CD14-positive monocyte (primary cell): ENCODE results near the gene CDH8. TPM values are rescaled to one million over a fixed set of nuclear protein-coding genes. Genes with fewer than 3 reads are reported as not detected.
A peak's percentile ranks its signal among the peaks of the same experiment; 100 is the strongest.

Experiments
- DNase-seq, 3 donors: peaks; one replicate each; pipeline ENCODE4 v3.0.0-alpha.2; 2011 to 2022
- H2AFZ ChIP-seq: 2 replicates; pipeline ENCODE4 v1.6.0; 2012; ENCODE audit warnings: mild to moderate bottlenecking, low read depth, low read length, inconsistent platforms; ENCODE audit not compliant: insufficient read depth, poor library complexity, severe bottlenecking
- H3K27ac ChIP-seq, 2 donors: 1 replicate in 1 of 2; 2 replicates in 1 of 2; pipeline ENCODE4 v1.5.1; 2012 to 2013; ENCODE audit warnings: low read length in 2 of 2, control low read depth in 1 of 2, inconsistent platforms in 1 of 2, low read depth in 1 of 2, mild to moderate bottlenecking in 1 of 2
- H3K27me3 ChIP-seq, 2 donors: one replicate each; pipeline versions ENCODE4 v1.6.0 to v1.6.1; 2011 to 2013; ENCODE audit warnings: low read length in 2 of 2; ENCODE audit not compliant: control insufficient read depth in 2 of 2, insufficient read depth in 2 of 2
- H3K36me3 ChIP-seq, 2 donors: replicated peaks in 1 of 2; 1 replicate in 1 of 2; 2 replicates in 1 of 2; pipeline versions ENCODE4 v1.5.1 to v1.6.1; 2012 to 2013; ENCODE audit warnings: low read length in 2 of 2, control low read depth in 1 of 2, inconsistent platforms in 1 of 2, mild to moderate bottlenecking in 1 of 2; ENCODE audit not compliant: insufficient read depth in 2 of 2, control insufficient read depth in 1 of 2
- H3K4me1 ChIP-seq, 2 donors: 1 replicate in 1 of 2; 2 replicates in 1 of 2; pipeline versions ENCODE4 v1.5.1 to v1.6.1; 2012 to 2013; ENCODE audit warnings: low read length in 2 of 2, control low read depth in 1 of 2, inconsistent platforms in 1 of 2, mild to moderate bottlenecking in 1 of 2, moderate library complexity in 1 of 2; ENCODE audit not compliant: insufficient read depth in 2 of 2, control insufficient read depth in 1 of 2
- H3K4me2 ChIP-seq: replicated peaks from 2 replicates; pipeline ENCODE3; 2012; ENCODE audit warnings: low read length, moderate library complexity, mild to moderate bottlenecking; ENCODE audit not compliant: poor library complexity, severe bottlenecking; ENCODE audit errors: extremely low read depth
- H3K4me3 ChIP-seq, 3 experiments: fragments of 200-600 bp in 1 of 3; sonication (generic) in 1 of 3; replicated peaks in 1 of 3; 1 replicate in 2 of 3; 2 replicates in 1 of 3; pipeline ENCODE4 v1.5.1; 2011 to 2013; ENCODE audit warnings: low read length in 3 of 3, mild to moderate bottlenecking in 3 of 3, control low read depth in 2 of 3, low read depth in 2 of 3, inconsistent platforms in 1 of 3, moderate library complexity in 1 of 3
- H3K79me2 ChIP-seq: 2 replicates; pipeline ENCODE4 v1.6.0; 2012; ENCODE audit warnings: mild to moderate bottlenecking, control low read depth, inconsistent platforms, low read length, moderate library complexity; ENCODE audit not compliant: insufficient read depth
- H3K9ac ChIP-seq: 2 replicates; pipeline ENCODE4 v1.6.0; 2017; ENCODE audit warnings: low read length, mild to moderate bottlenecking; ENCODE audit not compliant: insufficient read depth, poor library complexity, severe bottlenecking
- H3K9me3 ChIP-seq, 2 donors: replicated peaks in 1 of 2; 1 replicate in 1 of 2; 2 replicates in 1 of 2; pipeline versions ENCODE4 v1.5.1 to v1.6.1; 2012 to 2013; ENCODE audit warnings: low read length in 2 of 2, control low read depth in 1 of 2; ENCODE audit not compliant: control insufficient read depth in 1 of 2, insufficient read depth in 1 of 2
- H4K20me1 ChIP-seq: 2 replicates; pipeline ENCODE4 v1.6.0; 2012; ENCODE audit warnings: mild to moderate bottlenecking, low read length, control low read depth, moderate library complexity; ENCODE audit not compliant: insufficient read depth
- H3K27ac Mint-ChIP-seq, 7 donors: one replicate each; pipeline ENCODE4 v1.8.0; 2020; ENCODE audit warnings: mild to moderate bottlenecking in 7 of 7, mixed read lengths in 7 of 7, moderate library complexity in 6 of 7, inconsistent platforms in 2 of 7
- H3K27me3 Mint-ChIP-seq, 3 donors: one replicate each; pipeline ENCODE4 v1.8.0; 2021 to 2022; ENCODE audit warnings: low read depth in 3 of 3, mild to moderate bottlenecking in 3 of 3, mixed read lengths in 3 of 3, moderate library complexity in 3 of 3, inconsistent platforms in 1 of 3
- H3K36me3 Mint-ChIP-seq, 2 donors: one replicate each; pipeline ENCODE4 v1.8.0; 2020; ENCODE audit warnings: mixed read lengths in 2 of 2, inconsistent platforms in 1 of 2, mild to moderate bottlenecking in 1 of 2
- H3K4me1 Mint-ChIP-seq: one replicate; pipeline ENCODE4 v1.8.0; 2020; ENCODE audit warnings: mild to moderate bottlenecking, mixed read lengths
- H3K4me3 Mint-ChIP-seq, 2 donors: one replicate each; pipeline ENCODE4 v1.8.0; 2020; ENCODE audit warnings: mild to moderate bottlenecking in 2 of 2, mixed read lengths in 2 of 2, moderate library complexity in 1 of 2
- H3K9me3 Mint-ChIP-seq, 7 donors: one replicate each; pipeline ENCODE4 v1.8.0; 2020 to 2022; ENCODE audit warnings: mixed read lengths in 7 of 7, mild to moderate bottlenecking in 6 of 7, moderate library complexity in 6 of 7, inconsistent platforms in 2 of 7
- CTCF ChIP-seq: fragments of 200-600 bp; IDR thresholded peaks from one replicate; pipeline ENCODE4 v1.8.0; 2022; ENCODE audit warnings: antibody characterized with exemption, mild to moderate bottlenecking
- WGBS: methylation state at CpG from one replicate; pipeline ENCODE4 v1.1.5; 2013; ENCODE audit warnings: missing lambda C conversion rate; ENCODE audit not compliant: insufficient coverage; 5-methylcytosine and 5-hydroxymethylcytosine counted together
- intact Hi-C, 2 donors: fragments of 100-400 bp; cut with micrococcal nuclease; formaldehyde crosslinking; loops; one replicate each; pipeline versions ENCODE4 v1.15.0 to v1.15.1; 2023
- polyA plus RNA-seq, 3 donors: library from polyadenylated mRNA; depleted of rRNA in 1 of 3; unstranded in 2 of 3; stranded (reverse) in 1 of 3; fragments of 300-500 nt in 2 of 3; fragments of >200 nt in 1 of 3; fragmentation: Illumina TruSeq in 2 of 3; gene quantifications; 1 replicate in 2 of 3; 2 replicates in 1 of 3; pipeline ENCODE4 v1.2.3, GENCODE V29; 2012 to 2021

Gene CDH8
- polyA plus RNA-seq, 3 donors: not detected

DNA sequence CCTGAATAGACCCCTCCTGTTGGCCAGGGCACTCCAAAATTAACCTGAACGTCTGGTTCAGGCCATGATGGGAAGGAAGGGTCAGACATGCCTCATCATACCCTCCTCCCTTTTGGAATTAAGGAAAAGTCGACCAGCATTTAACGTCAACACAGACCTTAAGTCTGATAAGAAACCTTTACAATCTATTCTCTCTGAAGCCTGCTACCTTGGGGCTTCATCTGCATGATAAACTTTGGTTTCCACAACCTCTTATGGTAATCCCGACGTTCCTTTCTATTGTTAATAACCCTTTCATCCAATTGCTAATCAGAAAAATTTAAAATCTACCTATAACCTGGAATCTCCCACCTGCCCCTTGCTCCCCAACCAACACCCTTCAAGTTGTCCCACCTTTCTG, 358.5 kb downstream of the CDH8 start:
- Histone ChIP-seq H3K27ac (no peak overlapping the region), H2AFZ (no peak overlapping the region), H3K4me1 (no peaks in the 10 kb centered on the region), H3K79me2 (no peaks in the 10 kb centered on the region), H3K27me3 (no peaks in the 10 kb centered on the region), H3K4me3 (no peak overlapping the region), H3K9ac (no peak overlapping the region), H3K36me3 (no peaks in the 10 kb centered on the region), H3K9me3 (no peaks in the 10 kb centered on the region), H3K4me2 (no peak overlapping the region), H4K20me1 (no peaks in the 10 kb centered on the region)
- H3K4me1 Mint-ChIP-seq: no peaks in the 10 kb centered on the region
- intact Hi-C loops: no loop called here
- H3K4me3 Mint-ChIP-seq: no peak overlapping the region
- no peaks in the 10 kb centered on the region for H3K27me3 Mint-ChIP-seq
- H3K36me3 Mint-ChIP-seq: no peaks in the 10 kb centered on the region
- TF ChIP-seq CTCF: no peak
- 57% methylated on average over 4 of the region's 5 CpGs for WGBS
- peaks cover 0 to 6% (median 0%) of the 10 kb centered on the region in 7 donors for H3K9me3 Mint-ChIP-seq
- no peak for DNase-seq
- peak overlapping the region in 1 of 7 donors; percentile 7 for H3K27ac Mint-ChIP-seq

DNA sequence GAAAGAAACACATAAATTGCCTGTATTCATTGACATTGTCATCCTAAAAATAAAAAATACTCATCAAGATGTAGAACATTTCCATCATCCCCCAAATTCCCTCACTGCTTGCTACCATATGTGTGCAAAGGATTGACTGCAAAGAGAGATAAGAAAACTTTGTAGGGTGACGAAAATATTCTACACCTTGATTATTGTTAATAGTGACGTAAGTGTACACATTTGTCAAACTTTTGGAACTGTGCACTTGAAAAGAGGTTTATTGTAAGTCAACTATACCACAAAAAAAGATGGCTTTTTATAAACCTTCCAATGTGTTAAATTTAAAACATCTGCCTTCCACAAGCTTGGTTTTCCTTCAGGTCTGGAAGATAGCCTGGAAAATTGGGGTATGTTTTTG, 359.5 kb downstream of the CDH8 start:
- no peak for TF ChIP-seq CTCF
- Mint-ChIP-seq H3K4me1 (no peaks in the 10 kb centered on the region), H3K36me3 (no peaks in the 10 kb centered on the region), H3K27me3 (no peaks in the 10 kb centered on the region), H3K4me3 (no peak overlapping the region), H3K27ac (no peak overlapping the region), H3K9me3 (peaks cover 0 to 6% (median 0%) of the 10 kb centered on the region in 7 donors)
- no peaks in the 10 kb centered on the region for H4K20me1 ChIP-seq
- DNase-seq: no peak
- no peaks in the 10 kb centered on the region for H3K79me2 ChIP-seq
- H3K4me3 ChIP-seq: no peak overlapping the region
- no peak overlapping the region for H3K4me2 ChIP-seq
- H2AFZ ChIP-seq: no peak overlapping the region
- no peaks in the 10 kb centered on the region for H3K27me3 ChIP-seq
- no peaks in the 10 kb centered on the region for H3K36me3 ChIP-seq
- H3K9ac ChIP-seq: no peak overlapping the region
- intact Hi-C loops: no loop called here
- H3K9me3 ChIP-seq: no peaks in the 10 kb centered on the region
- no CpG with 5 or more reads among the region's 2 CpGs for WGBS
- H3K27ac ChIP-seq: no peak overlapping the region
- no peaks in the 10 kb centered on the region for H3K4me1 ChIP-seq
